PC-3 (cell line): ENCODE measurements around the gene RIMBP2. TPM values are rescaled to one million over a fixed set of nuclear protein-coding genes. Genes with fewer than 3 reads are reported as not detected.

Experiments used
- ATAC-seq: fragments of 200-7000 bp; cut with Tn5 transposase; 2 replicates; pipeline ENCODE4 v1.9.1; 2020; ENCODE audit warnings: mild to moderate bottlenecking, moderate library complexity
- BruUV-seq: library from RNA; stranded (reverse); fragments of 400-500 nt; replicated peaks from 2 replicates; lab custom pipeline; 2021; lab: Mats Ljungman, UMichigan
- CTCF ChIA-PET: fragments of 300-600 bp; sonication (Branson Sonifier 250); formaldehyde crosslinking; loops from one replicate; lab custom pipeline; 2022; ENCODE audit warnings: antibody characterized with exemption; lab: Charles Lee
- POLR2A ChIA-PET: fragments of 300-600 bp; sonication (Branson Sonifier 250); formaldehyde crosslinking; loops from one replicate; lab custom pipeline; 2022; ENCODE audit warnings: antibody characterized with exemption; ENCODE audit not compliant: unreplicated experiment; lab: Charles Lee
- DNase-seq: peaks from one replicate; pipeline ENCODE4 v3.0.0-alpha.2; 2015
- H2AFZ ChIP-seq: fragments of 300-600 bp; sonication (generic); 2 replicates; pipeline ENCODE4 v1.6.0; 2016; ENCODE audit warnings: antibody characterized with exemption, low read length
- H3F3A ChIP-seq: fragments of 300-600 bp; sonication (generic); one replicate; pipeline ENCODE4 v1.6.0; 2017; ENCODE audit warnings: antibody characterized with exemption, low read length, control low read depth, mild to moderate bottlenecking; ENCODE audit not compliant: unreplicated experiment
- H3K27ac ChIP-seq: fragments of 300-600 bp; sonication (generic); 2 replicates; pipeline ENCODE4 v1.5.1; 2016; ENCODE audit warnings: mild to moderate bottlenecking, low read length
- H3K27me3 ChIP-seq: fragments of 300-600 bp; sonication (generic); 2 replicates; pipeline ENCODE4 v1.6.1; 2016; ENCODE audit warnings: low read length, mixed read lengths
- H3K36me3 ChIP-seq: fragments of 300-600 bp; sonication (generic); 2 replicates; pipeline ENCODE4 v1.6.1; 2016; ENCODE audit warnings: low read depth, mixed run types, low read length, mixed read lengths
- H3K4me1 ChIP-seq: fragments of 300-600 bp; sonication (generic); 2 replicates; pipeline ENCODE4 v1.5.1; 2016; ENCODE audit warnings: low read length; ENCODE audit not compliant: insufficient read depth
- H3K4me2 ChIP-seq: fragments of 300-600 bp; sonication (generic); 2 replicates; pipeline ENCODE4 v1.6.0; 2016; ENCODE audit warnings: low read length
- H3K4me3 ChIP-seq: fragments of 300-600 bp; sonication (generic); 2 replicates; pipeline ENCODE4 v1.5.1; 2016; ENCODE audit warnings: mild to moderate bottlenecking, low read length, mixed read lengths
- H3K79me2 ChIP-seq: fragments of 300-600 bp; sonication (generic); 2 replicates; pipeline ENCODE4 v1.6.1; 2017; ENCODE audit warnings: low read length, mixed read lengths
- H3K9ac ChIP-seq: fragments of 300-600 bp; sonication (generic); 2 replicates; pipeline ENCODE4 v1.6.0; 2016; ENCODE audit warnings: mild to moderate bottlenecking, low read length
- H3K9me2 ChIP-seq: fragments of 300-600 bp; sonication (generic); replicated peaks from 2 replicates; pipeline ENCODE4 v1.6.1; 2016; ENCODE audit warnings: mixed run types, low read length, mixed read lengths
- H3K9me3 ChIP-seq: fragments of 300-600 bp; sonication (generic); 2 replicates; pipeline ENCODE4 v1.6.1; 2016; ENCODE audit warnings: low read length, mixed read lengths
- H4K20me1 ChIP-seq: fragments of 300-600 bp; sonication (generic); 2 replicates; pipeline ENCODE4 v1.6.1; 2016; ENCODE audit warnings: low read length, mixed read lengths
- EZH2 ChIP-seq: fragments of 300-600 bp; sonication (generic); IDR thresholded peaks from one replicate; pipeline ENCODE4 v1.6.1; 2017; ENCODE audit warnings: antibody characterized with exemption, mild to moderate bottlenecking, low read length; ENCODE audit not compliant: unreplicated experiment
- EZH2phosphoT487 ChIP-seq: fragments of 300-600 bp; sonication (generic); IDR thresholded peaks from 2 replicates; pipeline ENCODE4 v1.6.1; 2018; ENCODE audit warnings: mild to moderate bottlenecking, antibody characterized with exemption, low read length, borderline replicate concordance
- intact Hi-C: fragments of 100-400 bp; cut with micrococcal nuclease; formaldehyde crosslinking; loops from 2 replicates; pipeline ENCODE4 v1.9.0; 2023
- total RNA-seq: library from RNA; depleted of rRNA; stranded (reverse); fragments of >200 nt; gene quantifications from 2 replicates; pipeline ENCODE4 v1.2.3, GENCODE V29; 2014
- TF ChIP-seq, protein P1 (sequence below): fragments of 300-600 bp; sonication (generic); conservative IDR thresholded peaks from 2 replicates; pipeline ENCODE4 v1.5.1; 2017; ENCODE audit warnings: antibody characterized with exemption, low read depth, mild to moderate bottlenecking, low read length

The RIMBP2 gene
- total RNA-seq, 1 experiment from 2014 or later = not detected

DNA sequence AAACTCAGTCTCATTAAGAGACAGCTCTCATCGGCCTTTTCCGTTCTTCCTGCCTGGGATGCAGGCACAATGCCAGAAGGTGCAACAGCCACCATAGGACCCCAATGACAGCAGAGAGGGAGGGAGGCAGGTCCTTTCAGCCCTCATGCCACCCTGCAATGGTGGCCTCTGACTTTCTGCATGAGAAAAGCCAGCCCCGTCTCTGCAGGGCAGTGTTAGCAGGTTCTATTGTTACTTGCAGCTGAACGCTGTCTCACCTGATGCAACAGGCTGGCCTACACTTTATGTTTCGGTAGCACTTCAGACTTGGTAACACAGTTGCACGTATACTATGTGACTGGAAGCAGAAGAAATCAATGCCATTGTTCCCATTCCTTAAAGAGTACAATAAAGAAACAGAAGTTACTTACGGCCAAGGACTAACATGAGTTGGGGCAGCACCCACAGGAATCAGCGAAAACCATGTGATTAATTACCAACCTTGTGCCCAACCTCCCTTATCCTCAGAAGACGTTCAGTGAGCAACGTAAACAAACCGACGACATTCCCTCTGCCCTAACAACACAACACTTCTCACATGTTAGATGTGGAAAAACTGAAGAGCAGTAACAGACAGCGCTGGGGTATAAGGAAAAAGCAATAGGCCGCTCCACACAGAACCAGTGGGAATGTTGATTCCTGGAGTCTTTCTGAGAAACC is 102.1 kb downstream of the RIMBP2 start:
- Histone ChIP-seq H4K20me1 (no peaks in the 10 kb centered on the region), H3K4me1 (no peaks in the 10 kb centered on the region), H3K79me2 (no peaks in the 10 kb centered on the region), H3F3A (no peaks in the 10 kb centered on the region), H3K4me3 (no peak overlapping the region), H3K27me3 (no peaks in the 10 kb centered on the region), H3K36me3 (no peaks in the 10 kb centered on the region), H3K4me2 (no peak overlapping the region), H3K27ac (no peak overlapping the region), H2AFZ (no peak overlapping the region), H3K9me2 (no peaks in the 10 kb centered on the region), H3K9me3 (no peaks in the 10 kb centered on the region), H3K9ac (no peak overlapping the region)
- CTCF ChIA-PET = no interaction called here
- ATAC-seq = no peak
- intact Hi-C loops = no loop called here
- BruUV-seq = no TSS peak
- POLR2A ChIA-PET = no interaction called here
- TF ChIP-seq, protein P1, sequence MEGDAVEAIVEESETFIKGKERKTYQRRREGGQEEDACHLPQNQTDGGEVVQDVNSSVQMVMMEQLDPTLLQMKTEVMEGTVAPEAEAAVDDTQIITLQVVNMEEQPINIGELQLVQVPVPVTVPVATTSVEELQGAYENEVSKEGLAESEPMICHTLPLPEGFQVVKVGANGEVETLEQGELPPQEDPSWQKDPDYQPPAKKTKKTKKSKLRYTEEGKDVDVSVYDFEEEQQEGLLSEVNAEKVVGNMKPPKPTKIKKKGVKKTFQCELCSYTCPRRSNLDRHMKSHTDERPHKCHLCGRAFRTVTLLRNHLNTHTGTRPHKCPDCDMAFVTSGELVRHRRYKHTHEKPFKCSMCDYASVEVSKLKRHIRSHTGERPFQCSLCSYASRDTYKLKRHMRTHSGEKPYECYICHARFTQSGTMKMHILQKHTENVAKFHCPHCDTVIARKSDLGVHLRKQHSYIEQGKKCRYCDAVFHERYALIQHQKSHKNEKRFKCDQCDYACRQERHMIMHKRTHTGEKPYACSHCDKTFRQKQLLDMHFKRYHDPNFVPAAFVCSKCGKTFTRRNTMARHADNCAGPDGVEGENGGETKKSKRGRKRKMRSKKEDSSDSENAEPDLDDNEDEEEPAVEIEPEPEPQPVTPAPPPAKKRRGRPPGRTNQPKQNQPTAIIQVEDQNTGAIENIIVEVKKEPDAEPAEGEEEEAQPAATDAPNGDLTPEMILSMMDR = no peak
- no peak for TF ChIP-seq EZH2phosphoT487
- DNase-seq = no peak

DNA sequence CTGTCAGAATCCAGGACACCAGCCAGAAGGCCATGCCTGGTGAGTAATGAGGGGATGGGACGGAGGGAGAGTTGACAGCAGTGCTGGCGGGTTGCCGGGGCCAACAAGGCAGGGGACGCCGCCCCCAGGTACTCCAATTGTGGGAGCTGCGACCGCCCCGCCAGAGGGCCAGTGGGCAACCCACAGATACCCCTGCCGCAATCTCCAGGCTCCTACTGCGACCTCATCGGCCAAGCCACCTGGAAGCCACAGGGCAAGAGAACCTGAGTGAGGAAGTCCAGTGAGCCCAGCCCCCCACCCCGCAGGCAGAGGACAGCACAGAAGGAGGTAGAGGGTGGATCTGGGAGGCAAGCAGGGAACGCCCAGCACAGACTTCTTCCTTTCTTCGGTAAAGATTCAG is 103.0 kb downstream of the RIMBP2 start:
- TF ChIP-seq EZH2phosphoT487 = no peak
- TF ChIP-seq, protein P1 = no peak
- no peak for TF ChIP-seq EZH2
- POLR2A ChIA-PET = no interaction called here
- DNase-seq (no peak), ATAC-seq (no peak)
- no peaks in the 10 kb centered on the region for H3F3A ChIP-seq
- no peak overlapping the region for H3K9ac ChIP-seq
- H3K36me3 ChIP-seq = no peaks in the 10 kb centered on the region
- no peaks in the 10 kb centered on the region for H3K79me2 ChIP-seq
- intact Hi-C loops = no loop called here
- no peaks in the 10 kb centered on the region for H3K4me1 ChIP-seq
- H3K4me3 ChIP-seq = no peak overlapping the region
- no peak overlapping the region for H3K27ac ChIP-seq
- H4K20me1 ChIP-seq = no peaks in the 10 kb centered on the region
- CTCF ChIA-PET = no interaction called here
- no TSS peak for BruUV-seq
- no peaks in the 10 kb centered on the region for H3K9me2 ChIP-seq
- no peaks in the 10 kb centered on the region for H3K27me3 ChIP-seq
- H3K9me3 ChIP-seq = no peaks in the 10 kb centered on the region
- no peak overlapping the region for H3K4me2 ChIP-seq
- no peak overlapping the region for H2AFZ ChIP-seq
